ENCODE results near the gene CCDC92B.

The CCDC92B gene

DNA sequence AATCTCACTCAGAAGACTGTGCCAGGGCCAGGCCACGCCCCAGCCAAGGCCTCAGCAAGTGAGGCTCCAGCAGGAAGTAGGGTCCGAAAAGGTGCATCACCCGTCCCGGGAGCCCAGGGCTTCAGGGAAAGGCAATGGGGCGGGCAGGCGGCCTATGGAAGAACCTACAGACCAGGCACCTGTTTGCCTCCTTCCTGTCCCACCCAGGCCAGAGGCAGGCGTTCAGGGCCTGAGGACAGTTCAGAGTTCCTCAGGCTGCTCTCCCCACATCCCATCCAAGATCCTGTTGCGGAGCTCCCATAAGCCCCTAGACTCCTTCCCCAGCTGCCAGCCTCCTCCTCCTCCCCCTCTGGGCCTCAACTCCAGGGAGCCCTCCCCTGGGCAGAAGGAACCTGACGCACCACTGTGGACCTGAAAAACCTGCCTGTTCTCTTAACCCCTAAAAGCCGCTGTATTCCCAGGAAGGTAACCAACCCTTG is 40.2 kb downstream of the CCDC92B start:
- no peak for DNase-seq (ENCODE audit: low read depth)
- in situ Hi-C loops (cut with HindIII; ENCODE audit: low sequenced_read_pairs), result no loop called here
- no peak overlapping the region for H3K4me3 ChIP-seq (ENCODE audit: low read depth, low read length)
- TF ChIP-seq, protein P1, sequence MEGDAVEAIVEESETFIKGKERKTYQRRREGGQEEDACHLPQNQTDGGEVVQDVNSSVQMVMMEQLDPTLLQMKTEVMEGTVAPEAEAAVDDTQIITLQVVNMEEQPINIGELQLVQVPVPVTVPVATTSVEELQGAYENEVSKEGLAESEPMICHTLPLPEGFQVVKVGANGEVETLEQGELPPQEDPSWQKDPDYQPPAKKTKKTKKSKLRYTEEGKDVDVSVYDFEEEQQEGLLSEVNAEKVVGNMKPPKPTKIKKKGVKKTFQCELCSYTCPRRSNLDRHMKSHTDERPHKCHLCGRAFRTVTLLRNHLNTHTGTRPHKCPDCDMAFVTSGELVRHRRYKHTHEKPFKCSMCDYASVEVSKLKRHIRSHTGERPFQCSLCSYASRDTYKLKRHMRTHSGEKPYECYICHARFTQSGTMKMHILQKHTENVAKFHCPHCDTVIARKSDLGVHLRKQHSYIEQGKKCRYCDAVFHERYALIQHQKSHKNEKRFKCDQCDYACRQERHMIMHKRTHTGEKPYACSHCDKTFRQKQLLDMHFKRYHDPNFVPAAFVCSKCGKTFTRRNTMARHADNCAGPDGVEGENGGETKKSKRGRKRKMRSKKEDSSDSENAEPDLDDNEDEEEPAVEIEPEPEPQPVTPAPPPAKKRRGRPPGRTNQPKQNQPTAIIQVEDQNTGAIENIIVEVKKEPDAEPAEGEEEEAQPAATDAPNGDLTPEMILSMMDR (IDR thresholded peaks at IDR 0.05; ENCODE audit: low read depth, low read length, missing control alignments), result no peak

DNA sequence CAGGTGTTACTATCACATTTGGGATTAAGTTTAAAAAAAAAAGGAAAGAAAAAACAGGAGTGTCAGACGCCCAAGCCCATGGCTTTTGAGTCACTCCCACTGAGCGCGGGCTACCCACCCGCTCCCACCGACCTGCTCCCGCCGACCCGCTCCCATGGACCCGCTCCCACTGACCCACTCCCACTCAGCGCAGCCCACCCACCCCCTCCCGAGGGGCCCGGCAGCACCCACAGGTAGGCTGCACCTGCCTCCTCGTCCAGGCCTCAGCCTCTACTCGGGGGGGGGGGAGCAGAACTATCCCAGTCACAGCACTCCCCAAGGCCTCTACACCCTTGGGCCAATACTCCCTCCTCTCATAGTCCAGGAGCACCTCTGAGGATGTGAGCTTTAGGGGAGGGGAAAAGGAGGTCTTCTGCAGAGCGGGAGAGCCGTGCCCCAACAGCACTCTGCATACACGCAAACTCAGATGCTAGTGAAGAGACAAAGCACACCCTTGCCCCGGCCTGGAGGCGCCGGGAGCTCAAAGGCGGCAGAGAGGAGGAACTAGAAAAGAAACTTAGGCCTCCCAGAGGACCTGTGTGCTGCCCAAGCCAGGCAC is 40.8 kb downstream of the CCDC92B start:
- H3K4me3 ChIP-seq (ENCODE audit: low read depth, low read length), result no peak overlapping the region
- TF ChIP-seq, protein P1 (IDR thresholded peaks at IDR 0.05; ENCODE audit: low read depth, low read length, missing control alignments), result no peak
- DNase-seq (ENCODE audit: low read depth), result no peak
- in situ Hi-C loops (cut with HindIII; ENCODE audit: low sequenced_read_pairs), result no loop called here

DNA sequence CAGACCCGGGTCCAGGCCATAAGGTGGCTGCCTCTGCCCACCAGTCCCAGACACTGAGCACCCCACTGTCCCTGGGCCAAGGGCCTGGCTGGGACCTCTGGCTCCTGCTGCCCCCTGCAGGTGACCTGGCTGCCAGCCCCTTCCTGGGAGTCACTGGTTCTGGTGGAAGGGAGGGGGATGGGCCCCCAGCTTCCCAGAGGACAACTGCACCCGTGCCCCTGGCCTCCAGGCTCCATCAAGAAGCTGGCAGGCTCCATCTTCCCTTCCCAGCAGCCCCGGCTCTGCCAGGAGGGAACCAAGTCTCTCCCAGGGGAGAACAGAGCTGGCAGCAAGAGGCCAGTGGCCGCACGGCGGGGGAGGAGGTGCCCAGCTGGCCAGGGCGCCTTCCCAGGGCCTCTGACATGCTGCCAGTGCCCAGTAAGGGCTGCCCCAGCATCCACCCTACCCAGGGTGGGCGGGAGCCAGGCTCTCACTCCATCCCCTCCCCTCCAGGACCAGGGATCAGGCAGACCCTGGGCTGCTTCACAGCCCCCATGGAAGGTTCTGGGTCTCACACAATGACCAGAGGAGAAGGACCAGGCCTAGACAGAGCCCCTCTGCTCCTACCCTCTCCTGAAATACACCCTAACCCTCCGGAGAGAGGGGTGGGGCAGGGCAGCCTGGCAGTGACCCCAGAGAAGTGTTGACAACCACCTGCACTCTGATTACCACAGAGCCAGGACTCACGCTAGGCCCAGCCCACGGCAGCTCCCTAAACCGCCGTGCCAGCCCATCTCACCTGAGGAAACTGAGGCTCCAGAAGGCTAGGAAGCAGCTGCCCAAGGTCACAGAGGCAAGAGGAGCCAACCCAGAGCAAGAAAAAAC is 41.5 kb downstream of the CCDC92B start:
- DNase-seq (ENCODE audit: low read depth), result no peak
- in situ Hi-C loops (cut with HindIII; ENCODE audit: low sequenced_read_pairs), result no loop called here
- TF ChIP-seq, protein P1 (IDR thresholded peaks at IDR 0.05; ENCODE audit: low read depth, low read length, missing control alignments), result peak; percentile 39
- no peak overlapping the region for H3K4me3 ChIP-seq (ENCODE audit: low read depth, low read length)

DNA sequence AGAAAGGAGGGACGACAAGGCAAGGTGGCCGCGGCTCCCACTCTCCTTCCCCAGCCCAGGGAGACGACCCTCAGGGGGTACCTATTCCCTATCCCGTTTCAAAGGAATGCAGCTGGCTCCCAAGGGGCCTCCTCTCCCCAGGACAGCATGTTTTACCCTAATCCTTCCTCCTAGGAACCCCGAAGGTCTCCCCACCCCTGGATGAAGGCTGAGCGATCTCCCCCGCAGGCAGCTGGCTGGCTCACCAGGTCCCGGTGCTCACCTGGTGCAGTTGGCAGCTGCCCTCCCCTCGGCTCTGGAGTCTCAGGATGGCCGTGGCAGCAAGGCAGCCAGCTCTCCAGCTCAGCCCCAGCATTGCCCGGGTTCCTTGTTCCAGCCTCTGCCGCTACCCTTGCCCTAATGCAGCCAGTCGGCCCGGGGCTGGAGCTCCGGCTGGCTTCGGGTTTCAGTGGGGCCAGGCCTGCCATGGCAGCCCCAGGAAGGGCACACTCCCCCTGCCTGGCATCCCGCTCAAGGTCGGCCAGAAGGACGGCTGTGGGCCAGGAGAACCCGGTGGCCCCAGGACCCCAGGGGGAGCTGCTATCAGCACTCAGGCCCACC is 42.4 kb downstream of the CCDC92B start:
- in situ Hi-C loops (cut with HindIII; ENCODE audit: low sequenced_read_pairs), result no loop called here
- TF ChIP-seq, protein P1 (IDR thresholded peaks at IDR 0.05; ENCODE audit: low read depth, low read length, missing control alignments), result no peak
- H3K4me3 ChIP-seq (ENCODE audit: low read depth, low read length), result no peak overlapping the region
- no peak for DNase-seq (ENCODE audit: low read depth)

DNA sequence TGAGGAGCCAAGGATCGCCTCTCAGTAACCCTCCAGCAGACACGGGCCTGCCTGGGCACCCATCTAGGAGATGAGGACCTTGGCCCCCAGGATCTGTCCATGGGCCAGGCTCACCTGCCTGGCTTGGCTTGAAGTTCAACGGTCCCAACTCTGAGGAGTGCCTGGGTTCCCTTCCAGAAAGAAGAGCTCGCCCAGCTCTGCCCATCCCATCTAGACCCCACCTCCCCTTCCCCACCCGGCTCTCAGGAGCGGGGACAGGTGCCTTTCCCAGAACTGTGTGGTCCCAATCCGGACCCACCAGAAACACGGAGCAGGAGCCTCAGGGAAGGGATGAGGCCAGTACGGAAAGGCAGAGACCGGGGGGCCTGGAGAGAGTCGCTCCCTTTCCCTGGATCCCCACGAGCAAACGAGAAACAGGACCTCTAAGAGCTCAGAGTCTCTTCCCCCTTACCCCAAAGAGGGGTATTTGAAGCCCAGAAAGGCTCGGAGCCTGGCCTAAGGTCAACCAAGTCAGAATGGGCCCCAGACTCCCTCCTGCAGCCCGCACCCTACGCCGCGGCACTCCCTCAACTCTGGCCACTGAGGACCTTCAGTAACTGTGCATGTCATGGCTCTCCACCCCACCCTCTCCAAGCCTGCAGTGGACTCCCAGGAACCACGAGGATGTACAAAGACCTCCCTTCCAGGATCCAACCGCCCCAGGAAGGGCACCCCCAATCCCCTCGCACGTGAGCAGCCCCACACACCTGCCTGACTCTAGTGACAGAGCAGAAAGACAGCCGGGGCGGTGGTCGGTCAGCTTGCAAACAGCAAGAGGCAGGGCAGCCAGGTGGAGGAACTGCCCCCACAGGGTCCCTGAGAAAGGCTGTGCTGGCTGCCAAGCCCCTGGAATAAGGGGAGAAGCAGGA is 43.3 kb downstream of the CCDC92B start:
- no peak for DNase-seq (ENCODE audit: low read depth)
- TF ChIP-seq, protein P1 (IDR thresholded peaks at IDR 0.05; ENCODE audit: low read depth, low read length, missing control alignments), result no peak
- in situ Hi-C loops (cut with HindIII; ENCODE audit: low sequenced_read_pairs), result no loop called here
- no peak overlapping the region for H3K4me3 ChIP-seq (ENCODE audit: low read depth, low read length)

DNA sequence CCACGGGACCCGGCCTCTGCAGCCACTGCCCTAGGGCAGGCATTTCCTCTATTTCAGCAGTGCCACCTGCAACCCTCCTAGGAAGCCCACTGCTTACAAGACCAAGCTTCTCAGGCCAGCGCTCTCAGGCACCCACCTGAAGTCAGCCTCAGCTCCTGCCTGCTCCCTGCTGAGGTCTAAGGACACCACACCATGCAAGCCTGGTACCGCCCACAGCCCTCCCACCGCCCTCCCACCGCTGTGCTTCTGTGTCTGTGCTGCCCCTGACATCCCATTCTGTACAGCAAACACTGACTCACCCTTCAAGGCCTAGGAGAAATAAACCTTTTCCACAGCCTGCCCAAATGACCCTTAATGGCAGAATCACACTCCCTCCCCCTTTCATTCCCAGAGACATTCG is 44.2 kb downstream of the CCDC92B start:
- no peak overlapping the region for H3K4me3 ChIP-seq (ENCODE audit: low read depth, low read length)
- TF ChIP-seq, protein P1 (IDR thresholded peaks at IDR 0.05; ENCODE audit: low read depth, low read length, missing control alignments), result no peak
- no peak for DNase-seq (ENCODE audit: low read depth)
- in situ Hi-C loops (cut with HindIII; ENCODE audit: low sequenced_read_pairs), result no loop called here
